Measurements from ENCODE around the gene TOX3. TPM values are rescaled to one million over a fixed set of nuclear protein-coding genes. Genes with fewer than 3 reads are reported as not detected.

The TOX3 gene
- total RNA-seq, 3 donors from 2014 or later (not counting 1 experiment from before 2014, with no cell fraction given) = not detected

DNA sequence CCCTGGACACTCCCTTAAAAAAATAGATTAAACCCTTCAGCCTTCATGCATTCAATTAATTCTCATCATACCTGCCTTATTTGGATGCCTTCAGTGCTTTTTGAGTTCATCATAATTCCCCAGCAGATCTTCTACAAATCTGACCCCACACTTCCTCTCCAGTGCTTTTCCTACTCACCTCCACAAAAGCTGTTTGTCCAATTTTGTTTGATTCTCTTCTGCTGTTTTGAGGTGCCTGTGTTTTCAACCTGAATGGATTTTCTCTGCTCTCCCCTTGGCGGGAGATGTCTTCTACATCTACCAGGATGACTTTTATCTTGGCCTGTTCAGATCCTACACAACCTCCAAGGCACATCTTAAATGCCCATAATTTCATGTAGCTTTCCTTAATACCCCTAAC lies 112.7 kb downstream of the TOX3 start:
- Histone ChIP-seq H3K4me1 (ENCODE audit: control insufficient read depth, insufficient read depth, low read length) (no peaks in the 10 kb centered on the region), H3K9me3 (ENCODE audit: control insufficient read depth, insufficient read depth, low read length) (no peaks in the 10 kb centered on the region), H3K27ac (ENCODE audit: low read length) (no peak overlapping the region), H3K4me3 (ENCODE audit: low read length) (no peak overlapping the region), H3K36me3 (ENCODE audit: control insufficient read depth, insufficient read depth, low read length) (no peaks in the 10 kb centered on the region), H3K27me3 (ENCODE audit: control insufficient read depth, insufficient read depth, low read length) (no peaks in the 10 kb centered on the region)
- H3K4me1 Mint-ChIP-seq = no peaks in the 10 kb centered on the region
- DNase-seq = no peak
- H3K36me3 Mint-ChIP-seq = no peaks in the 10 kb centered on the region
- WGBS (ENCODE audit: insufficient coverage) = 90% methylated on average over 1 of the region's 1 CpG
- intact Hi-C loops (cut with micrococcal nuclease) = no loop called here
- H3K4me3 Mint-ChIP-seq = no peak overlapping the region
- ATAC-seq = no peak
- H3K27ac Mint-ChIP-seq = no peak overlapping the region
- TF ChIP-seq, protein P1, sequence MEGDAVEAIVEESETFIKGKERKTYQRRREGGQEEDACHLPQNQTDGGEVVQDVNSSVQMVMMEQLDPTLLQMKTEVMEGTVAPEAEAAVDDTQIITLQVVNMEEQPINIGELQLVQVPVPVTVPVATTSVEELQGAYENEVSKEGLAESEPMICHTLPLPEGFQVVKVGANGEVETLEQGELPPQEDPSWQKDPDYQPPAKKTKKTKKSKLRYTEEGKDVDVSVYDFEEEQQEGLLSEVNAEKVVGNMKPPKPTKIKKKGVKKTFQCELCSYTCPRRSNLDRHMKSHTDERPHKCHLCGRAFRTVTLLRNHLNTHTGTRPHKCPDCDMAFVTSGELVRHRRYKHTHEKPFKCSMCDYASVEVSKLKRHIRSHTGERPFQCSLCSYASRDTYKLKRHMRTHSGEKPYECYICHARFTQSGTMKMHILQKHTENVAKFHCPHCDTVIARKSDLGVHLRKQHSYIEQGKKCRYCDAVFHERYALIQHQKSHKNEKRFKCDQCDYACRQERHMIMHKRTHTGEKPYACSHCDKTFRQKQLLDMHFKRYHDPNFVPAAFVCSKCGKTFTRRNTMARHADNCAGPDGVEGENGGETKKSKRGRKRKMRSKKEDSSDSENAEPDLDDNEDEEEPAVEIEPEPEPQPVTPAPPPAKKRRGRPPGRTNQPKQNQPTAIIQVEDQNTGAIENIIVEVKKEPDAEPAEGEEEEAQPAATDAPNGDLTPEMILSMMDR (IDR thresholded peaks at IDR 0.05) = no peak
- no peaks in the 10 kb centered on the region for H3K27me3 Mint-ChIP-seq (ENCODE audit: low read depth in 2 of 2)
- H3K9me3 Mint-ChIP-seq = peaks cover 0 to 6% of the 10 kb centered on the region in 2 donors

DNA sequence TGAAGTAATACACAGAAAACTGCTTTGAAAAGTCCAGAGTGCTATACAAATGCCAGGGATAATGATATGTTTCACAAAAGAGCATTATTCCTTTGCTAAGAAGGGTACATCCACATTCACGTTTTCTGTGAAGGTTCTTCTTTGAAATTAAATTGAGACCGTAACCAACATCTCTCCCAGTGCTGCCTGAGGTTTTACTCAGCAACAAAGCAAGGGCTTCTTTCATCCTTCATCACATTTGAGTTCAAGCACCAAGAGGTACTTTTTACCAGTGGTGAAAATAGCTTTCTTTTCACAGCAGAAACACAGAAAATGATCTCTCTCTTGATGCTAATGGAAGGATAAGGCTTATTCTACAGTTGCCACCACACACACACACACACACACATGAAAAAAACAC lies 113.3 kb downstream of the TOX3 start:
- Histone ChIP-seq H3K4me1 (ENCODE audit: control insufficient read depth, insufficient read depth, low read length) (no peaks in the 10 kb centered on the region), H3K9me3 (ENCODE audit: control insufficient read depth, insufficient read depth, low read length) (no peaks in the 10 kb centered on the region), H3K4me3 (ENCODE audit: low read length) (no peak overlapping the region), H3K27me3 (ENCODE audit: control insufficient read depth, insufficient read depth, low read length) (no peaks in the 10 kb centered on the region), H3K27ac (ENCODE audit: low read length) (no peak overlapping the region), H3K36me3 (ENCODE audit: control insufficient read depth, insufficient read depth, low read length) (no peaks in the 10 kb centered on the region)
- intact Hi-C loops (cut with micrococcal nuclease) = no loop called here
- no peaks in the 10 kb centered on the region for H3K27me3 Mint-ChIP-seq (ENCODE audit: low read depth in 2 of 2)
- ATAC-seq (no peak), DNase-seq (no peak)
- TF ChIP-seq, protein P1 (IDR thresholded peaks at IDR 0.05) = no peak
- no peaks in the 10 kb centered on the region for H3K4me1 Mint-ChIP-seq
- peaks cover 0 to 6% of the 10 kb centered on the region in 2 donors for H3K9me3 Mint-ChIP-seq
- no peaks in the 10 kb centered on the region for H3K36me3 Mint-ChIP-seq
- no peak overlapping the region for H3K4me3 Mint-ChIP-seq
- H3K27ac Mint-ChIP-seq = no peak overlapping the region
- WGBS (ENCODE audit: insufficient coverage) = 75% methylated on average over 2 of the region's 2 CpGs

DNA sequence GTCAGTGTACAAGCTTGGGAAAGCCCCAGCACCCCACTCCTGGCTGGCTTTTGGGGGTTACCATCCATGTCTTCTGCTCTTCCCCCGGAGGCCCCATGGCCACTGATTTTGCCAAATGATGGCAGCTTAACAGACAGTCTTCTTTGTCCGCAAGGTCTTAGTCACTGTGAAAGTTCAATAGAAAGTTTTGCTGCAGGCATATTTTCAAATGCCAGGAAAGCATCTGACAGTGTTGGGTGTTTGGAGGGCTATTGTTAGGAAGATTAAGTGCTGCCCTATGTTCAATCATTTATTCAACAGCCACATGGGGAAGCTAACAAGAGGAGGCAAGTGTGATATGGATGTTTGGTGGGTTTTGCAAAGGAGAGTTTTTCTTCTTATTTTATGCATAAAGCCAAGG lies 122.4 kb downstream of the TOX3 start:
- H3K4me1 Mint-ChIP-seq = no peaks in the 10 kb centered on the region
- no peaks in the 10 kb centered on the region for H3K27me3 ChIP-seq (ENCODE audit: control insufficient read depth, insufficient read depth, low read length)
- H3K4me3 Mint-ChIP-seq = no peak overlapping the region
- intact Hi-C loops (cut with micrococcal nuclease) = no loop called here
- peaks cover 4 to 8% of the 10 kb centered on the region in 2 donors for H3K9me3 Mint-ChIP-seq
- H3K36me3 ChIP-seq (ENCODE audit: control insufficient read depth, insufficient read depth, low read length) = no peaks in the 10 kb centered on the region
- TF ChIP-seq, protein P1 (IDR thresholded peaks at IDR 0.05) = no peak
- no peaks in the 10 kb centered on the region for H3K27me3 Mint-ChIP-seq (ENCODE audit: low read depth in 2 of 2)
- H3K27ac Mint-ChIP-seq = no peak overlapping the region
- WGBS (ENCODE audit: insufficient coverage) = 93% methylated on average over 2 of the region's 2 CpGs
- ATAC-seq = no peak
- no peaks in the 10 kb centered on the region for H3K36me3 Mint-ChIP-seq
- DNase-seq = no peak
- no peaks in the 10 kb centered on the region for H3K4me1 ChIP-seq (ENCODE audit: control insufficient read depth, insufficient read depth, low read length)
- no peak overlapping the region for H3K27ac ChIP-seq (ENCODE audit: low read length)
- no peak overlapping the region for H3K4me3 ChIP-seq (ENCODE audit: low read length)
- H3K9me3 ChIP-seq (ENCODE audit: control insufficient read depth, insufficient read depth, low read length) = no peaks in the 10 kb centered on the region

DNA sequence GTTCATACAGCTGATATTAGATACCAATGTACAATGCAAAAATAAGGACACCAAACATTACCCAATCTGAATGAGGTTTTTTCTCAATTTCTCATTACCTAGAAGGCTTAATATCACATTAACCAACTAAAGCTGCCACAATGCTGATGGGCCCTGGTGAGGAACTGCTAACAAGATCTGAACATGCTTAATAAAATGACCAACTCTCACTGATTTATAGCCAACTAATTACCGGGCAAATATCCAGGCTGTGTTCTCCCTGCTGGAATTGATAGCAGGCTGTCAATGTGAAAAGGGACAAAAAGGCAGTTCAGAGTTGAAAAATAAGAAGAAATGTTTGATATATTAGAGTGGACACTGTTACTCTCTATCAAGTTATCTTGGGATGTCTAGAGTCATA lies 124.6 kb downstream of the TOX3 start:
- Histone ChIP-seq H3K27me3 (ENCODE audit: control insufficient read depth, insufficient read depth, low read length) (no peaks in the 10 kb centered on the region), H3K36me3 (ENCODE audit: control insufficient read depth, insufficient read depth, low read length) (no peaks in the 10 kb centered on the region), H3K27ac (ENCODE audit: low read length) (no peak overlapping the region), H3K4me1 (ENCODE audit: control insufficient read depth, insufficient read depth, low read length) (no peaks in the 10 kb centered on the region), H3K4me3 (ENCODE audit: low read length) (no peak overlapping the region), H3K9me3 (ENCODE audit: control insufficient read depth, insufficient read depth, low read length) (no peaks in the 10 kb centered on the region)
- TF ChIP-seq, protein P1 (IDR thresholded peaks at IDR 0.05) = no peak
- H3K4me3 Mint-ChIP-seq = no peak overlapping the region
- H3K36me3 Mint-ChIP-seq = no peaks in the 10 kb centered on the region
- no peak overlapping the region for H3K27ac Mint-ChIP-seq
- intact Hi-C loops (cut with micrococcal nuclease) = no loop called here
- 83% methylated on average over 1 of the region's 1 CpG for WGBS (ENCODE audit: insufficient coverage)
- no peaks in the 10 kb centered on the region for H3K4me1 Mint-ChIP-seq
- H3K27me3 Mint-ChIP-seq (ENCODE audit: low read depth in 2 of 2) = no peaks in the 10 kb centered on the region
- DNase-seq (no peak), ATAC-seq (no peak)
- H3K9me3 Mint-ChIP-seq = peaks cover 3 to 8% of the 10 kb centered on the region in 2 donors

Measured in natural killer cell (primary cell).